RWPE2 (cell line): ENCODE measurements around the gene PARVB.

Experiments used
- ATAC-seq: fragments of 200-7000 bp; cut with Tn5 transposase; 3 replicates; pipeline ENCODE4 v1.9.1; 2021; ENCODE audit warnings: low read depth
- DNase-seq: peaks from one replicate; pipeline ENCODE4 v3.0.0-alpha.2; 2020; ENCODE audit warnings: low spot score
- H3K27ac ChIP-seq: fragments of 450-650 bp; 2 replicates; pipeline ENCODE4 v1.5.1; 2017; ENCODE audit warnings: mild to moderate bottlenecking; ENCODE audit not compliant: poor library complexity, severe bottlenecking
- H3K27me3 ChIP-seq: fragments of 250-450 bp; sonication (Bioruptor Pico); 2 replicates; pipeline ENCODE4 v1.5.1; 2021; ENCODE audit warnings: mild to moderate bottlenecking, moderate library complexity; ENCODE audit not compliant: insufficient read depth, poor library complexity, severe bottlenecking
- H3K36me3 ChIP-seq: fragments of 250-450 bp; sonication (Bioruptor Pico); 2 replicates; pipeline ENCODE4 v1.5.1; 2020; ENCODE audit warnings: low read depth, mild to moderate bottlenecking, moderate library complexity
- H3K4me1 ChIP-seq: fragments of 250-450 bp; sonication (Bioruptor Pico); 2 replicates; pipeline ENCODE4 v1.5.1; 2021; ENCODE audit warnings: mild to moderate bottlenecking, moderate library complexity; ENCODE audit not compliant: insufficient read depth, poor library complexity, severe bottlenecking
- H3K4me3 ChIP-seq: fragments of 250-450 bp; sonication (Bioruptor Pico); 2 replicates; pipeline ENCODE4 v1.5.1; 2021; ENCODE audit warnings: mild to moderate bottlenecking, moderate library complexity; ENCODE audit not compliant: severe bottlenecking
- H3K9me3 ChIP-seq: fragments of 250-450 bp; sonication (Bioruptor Pico); 2 replicates; pipeline ENCODE4 v1.5.1; 2021; ENCODE audit warnings: mild to moderate bottlenecking, moderate library complexity; ENCODE audit not compliant: severe bottlenecking
- CTCF ChIP-seq: fragments of 450-650 bp; IDR thresholded peaks from one replicate; pipeline ENCODE4 v1.5.1; 2017; ENCODE audit warnings: mild to moderate bottlenecking, moderate library complexity; ENCODE audit not compliant: poor library complexity, severe bottlenecking

The PARVB gene

GRCh38 chr22:44102121-44102520 is 78.0 kb downstream of the PARVB start:
- no peaks in the 10 kb centered on the region for H3K9me3 ChIP-seq
- DNase-seq = peak; percentile 16
- no peak overlapping the region for H3K4me3 ChIP-seq
- no peaks in the 10 kb centered on the region for H3K36me3 ChIP-seq
- H3K4me1 ChIP-seq = no peaks in the 10 kb centered on the region
- ATAC-seq = no peak
- TF ChIP-seq CTCF = no peak
- no peak overlapping the region for H3K27ac ChIP-seq
- H3K27me3 ChIP-seq = no peaks in the 10 kb centered on the region

- Histone ChIP-seq H3K9me3 (no peaks in the 10 kb centered on the region), H3K27me3 (no peaks in the 10 kb centered on the region), H3K4me3 (no peak overlapping the region), H3K36me3 (no peaks in the 10 kb centered on the region), H3K27ac (no peak overlapping the region), H3K4me1 (no peaks in the 10 kb centered on the region)
- no peak for TF ChIP-seq CTCF
- DNase-seq (no peak), ATAC-seq (no peak)
These were observed 78.8 kb downstream of the PARVB start for GRCh38 chr22:44102856-44103255.

GRCh38 chr22:44103735-44104480 is 79.8 kb downstream of the PARVB start:
- H3K4me1 ChIP-seq = no peaks in the 10 kb centered on the region
- no peaks in the 10 kb centered on the region for H3K36me3 ChIP-seq
- TF ChIP-seq CTCF = no peak
- no peaks in the 10 kb centered on the region for H3K27me3 ChIP-seq
- no peak overlapping the region for H3K27ac ChIP-seq
- H3K4me3 ChIP-seq = no peak overlapping the region
- peak; percentile 14 for DNase-seq
- no peaks in the 10 kb centered on the region for H3K9me3 ChIP-seq
- ATAC-seq = no peak

GRCh38 chr22:44107340-44107739 is 83.2 kb downstream of the PARVB start:
- no peak for TF ChIP-seq CTCF
- no peaks in the 10 kb centered on the region for H3K9me3 ChIP-seq
- H3K27ac ChIP-seq = no peak overlapping the region
- DNase-seq (no peak), ATAC-seq (no peak)
- no peak overlapping the region for H3K4me3 ChIP-seq
- no peaks in the 10 kb centered on the region for H3K36me3 ChIP-seq
- no peaks in the 10 kb centered on the region for H3K4me1 ChIP-seq
- no peaks in the 10 kb centered on the region for H3K27me3 ChIP-seq

- TF ChIP-seq CTCF = no peak
- Histone ChIP-seq H3K4me3 (no peak overlapping the region), H3K27ac (no peak overlapping the region), H3K36me3 (no peaks in the 10 kb centered on the region), H3K27me3 (no peaks in the 10 kb centered on the region), H3K9me3 (no peaks in the 10 kb centered on the region), H3K4me1 (no peaks in the 10 kb centered on the region)
- no peak for DNase-seq
- ATAC-seq = no peak
These were observed 84.0 kb downstream of the PARVB start for GRCh38 chr22:44108076-44108475.
